Measurements from ENCODE around the gene TEX50. TPM values are rescaled to one million over a fixed set of nuclear protein-coding genes. Genes with fewer than 3 reads are reported as not detected.

Gene TEX50
- total RNA-seq, 1 experiment from 2014 or later, result not detected

- peaks cover 1% of the 10 kb centered on the region for H3K9me3 Mint-ChIP-seq (ENCODE audit: low read depth, unreplicated experiment)
- intact Hi-C loops (cut with micrococcal nuclease; ENCODE audit: unreplicated experiment), result no loop called here
- no peaks in the 10 kb centered on the region for H3K36me3 Mint-ChIP-seq (ENCODE audit: insufficient read depth, unreplicated experiment)
- BruUV-seq (replicated peaks), result no TSS peak
- H3K27me3 Mint-ChIP-seq (ENCODE audit: unreplicated experiment), result no peaks in the 10 kb centered on the region
- CTCF ChIA-PET, result interaction anchor here (0.6 kb wide), 1 partner anchor 447 kb away, joined by 3 read pairs; no protein-coding TSS in a partner anchor
- no peak overlapping the region for H3K4me3 Mint-ChIP-seq (ENCODE audit: low read depth, unreplicated experiment)
- no peaks in the 10 kb centered on the region for H3K4me1 Mint-ChIP-seq (ENCODE audit: low read depth, unreplicated experiment)
- no peak overlapping the region for H3K27ac Mint-ChIP-seq (ENCODE audit: unreplicated experiment)
- DNase-seq, result no peak
- no peak for TF ChIP-seq CTCF (IDR thresholded peaks at IDR 0.05; ENCODE audit: unreplicated experiment)
Measured at GRCh38 chr1:173646656-173647055, 11.5 kb downstream of the TEX50 start.

- no peak overlapping the region for H3K4me3 Mint-ChIP-seq (ENCODE audit: low read depth, unreplicated experiment)
- no peaks in the 10 kb centered on the region for H3K4me1 Mint-ChIP-seq (ENCODE audit: low read depth, unreplicated experiment)
- peaks cover 18% of the 10 kb centered on the region for H3K27me3 Mint-ChIP-seq (ENCODE audit: unreplicated experiment)
- CTCF ChIA-PET, result interaction anchor here (1.8 kb wide), 1 partner anchor 14 kb away, joined by 3 read pairs; the partner anchor contains the start of gene TEX50
- peaks cover 6% of the 10 kb centered on the region for H3K9me3 Mint-ChIP-seq (ENCODE audit: low read depth, unreplicated experiment)
- DNase-seq, result no peak
- no peaks in the 10 kb centered on the region for H3K36me3 Mint-ChIP-seq (ENCODE audit: insufficient read depth, unreplicated experiment)
- no peak for TF ChIP-seq CTCF (IDR thresholded peaks at IDR 0.05; ENCODE audit: unreplicated experiment)
- no TSS peak for BruUV-seq (replicated peaks)
- intact Hi-C loops (cut with micrococcal nuclease; ENCODE audit: unreplicated experiment), result no loop called here
- no peak overlapping the region for H3K27ac Mint-ChIP-seq (ENCODE audit: unreplicated experiment)
Measured at GRCh38 chr1:173648880-173649605, 13.9 kb downstream of the TEX50 start.

- Mint-ChIP-seq H3K27ac (ENCODE audit: unreplicated experiment) (no peak overlapping the region), H3K4me3 (ENCODE audit: low read depth, unreplicated experiment) (no peak overlapping the region), H3K4me1 (ENCODE audit: low read depth, unreplicated experiment) (no peaks in the 10 kb centered on the region), H3K36me3 (ENCODE audit: insufficient read depth, unreplicated experiment) (no peaks in the 10 kb centered on the region), H3K27me3 (ENCODE audit: unreplicated experiment) (no peaks in the 10 kb centered on the region), H3K9me3 (ENCODE audit: low read depth, unreplicated experiment) (no peaks in the 10 kb centered on the region)
- no TSS peak for BruUV-seq (replicated peaks)
- DNase-seq, result no peak
- TF ChIP-seq CTCF (IDR thresholded peaks at IDR 0.05; ENCODE audit: unreplicated experiment), result no peak
- intact Hi-C loops (cut with micrococcal nuclease; ENCODE audit: unreplicated experiment), result no loop called here
- CTCF ChIA-PET, result no interaction called here
Measured at GRCh38 chr1:173660306-173660705, 25.2 kb downstream of the TEX50 start.

DNA sequence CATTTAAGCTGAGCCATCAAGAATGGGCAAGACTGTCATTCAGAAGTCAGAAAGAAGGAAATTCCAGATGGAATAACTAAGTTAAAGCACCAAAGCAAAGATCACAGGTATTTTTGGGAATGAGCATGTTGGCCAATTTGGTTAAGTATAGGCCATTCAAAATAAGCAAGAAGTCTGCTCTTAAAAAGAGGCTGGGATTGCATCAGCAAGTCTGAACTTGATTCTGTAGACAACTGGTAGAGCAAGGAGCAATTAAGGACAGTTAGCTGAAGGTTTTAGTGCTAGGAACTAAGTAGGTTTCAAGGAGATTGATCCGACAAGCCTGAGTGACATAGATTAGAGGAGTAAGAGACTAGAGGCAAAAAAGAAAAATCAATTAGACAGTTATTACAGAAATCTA is 26.1 kb downstream of the TEX50 start:
- Mint-ChIP-seq H3K27ac (ENCODE audit: unreplicated experiment) (no peak overlapping the region), H3K36me3 (ENCODE audit: insufficient read depth, unreplicated experiment) (no peaks in the 10 kb centered on the region), H3K4me1 (ENCODE audit: low read depth, unreplicated experiment) (no peaks in the 10 kb centered on the region), H3K4me3 (ENCODE audit: low read depth, unreplicated experiment) (no peak overlapping the region), H3K27me3 (ENCODE audit: unreplicated experiment) (no peaks in the 10 kb centered on the region), H3K9me3 (ENCODE audit: low read depth, unreplicated experiment) (no peaks in the 10 kb centered on the region)
- no TSS peak for BruUV-seq (replicated peaks)
- intact Hi-C loops (cut with micrococcal nuclease; ENCODE audit: unreplicated experiment), result no loop called here
- no peak for TF ChIP-seq CTCF (IDR thresholded peaks at IDR 0.05; ENCODE audit: unreplicated experiment)
- no peak for DNase-seq
- CTCF ChIA-PET, result no interaction called here
